ENCODE measurements around the gene EIF4G3. TPM values are rescaled to one million over a fixed set of nuclear protein-coding genes. Genes with fewer than 3 reads are reported as not detected.
"Not testable (repeated sequence)": the region's sequence is repeated elsewhere in the genome, so short reads cannot be mapped to it uniquely, and the experiment has no call there.

EIF4G3 gene
- total RNA-seq, 2 experiments from 2014 or later, result 44.6 to 48.0 TPM

DNA sequence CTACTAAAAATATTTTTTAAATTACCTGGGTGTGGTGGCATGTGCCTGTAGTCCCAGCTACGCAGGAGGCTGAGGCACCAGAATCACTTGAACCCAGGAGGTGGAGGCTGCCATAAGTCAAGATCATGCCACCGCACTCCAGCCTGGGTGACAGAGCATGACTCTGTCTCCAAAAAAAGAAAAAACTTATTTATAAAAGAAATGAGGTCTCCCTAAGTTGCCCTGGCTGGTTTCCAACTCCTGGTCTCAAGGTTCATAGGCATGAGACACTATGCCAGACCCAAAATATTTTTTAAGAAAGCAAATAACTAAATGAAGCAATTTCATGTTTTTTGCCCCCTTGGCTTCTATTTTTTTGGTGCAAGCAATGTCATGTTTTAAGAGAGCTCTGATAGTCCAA lies 32.9 kb downstream of the EIF4G3 start:
- intact Hi-C loops (cut with micrococcal nuclease), result no loop called here

DNA sequence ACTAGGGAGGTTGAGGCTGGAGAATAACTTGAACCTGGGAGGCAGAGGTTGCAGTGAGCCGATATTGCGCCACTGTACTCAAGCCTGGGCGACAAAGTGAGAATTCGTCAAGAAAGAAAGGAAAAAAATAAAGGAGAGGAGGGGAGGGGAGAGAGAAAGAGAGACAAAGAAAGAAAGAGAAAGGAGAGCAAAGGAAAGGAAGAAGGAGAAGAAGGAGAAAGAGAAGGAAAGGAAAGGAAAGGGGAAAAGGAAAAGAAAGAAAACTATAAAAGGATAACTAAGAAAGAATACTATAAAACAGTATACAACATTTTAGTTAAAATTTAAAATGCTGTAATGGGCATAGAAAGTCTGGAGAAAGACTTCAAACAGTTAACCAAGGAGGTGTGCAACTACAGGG lies 33.6 kb downstream of the EIF4G3 start:
- H3K9me3 Mint-ChIP-seq, result no peaks in the 10 kb centered on the region
- no peaks in the 10 kb centered on the region for H3K27me3 Mint-ChIP-seq (ENCODE audit: low read depth)
- CTCF ChIA-PET, result no interaction called here
- H3K4me1 Mint-ChIP-seq (ENCODE audit: low read depth), result no peaks in the 10 kb centered on the region
- H3K27ac Mint-ChIP-seq, result no peak overlapping the region
- H3K36me3 Mint-ChIP-seq (ENCODE audit: low read depth), result peaks cover 5% of the 10 kb centered on the region
- intact Hi-C loops (cut with micrococcal nuclease), result no loop called here
- H3K4me3 Mint-ChIP-seq, result no peak overlapping the region
- no peak for DNase-seq

More for the DNA sequence above, 32.9 kb downstream of the EIF4G3 start:
- no peaks in the 10 kb centered on the region for H3K27me3 Mint-ChIP-seq (ENCODE audit: low read depth)
- H3K27ac Mint-ChIP-seq, result no peak overlapping the region
- no peaks in the 10 kb centered on the region for H3K9me3 Mint-ChIP-seq
- DNase-seq, result no peak
- H3K4me3 Mint-ChIP-seq, result no peak overlapping the region
- H3K36me3 Mint-ChIP-seq (ENCODE audit: low read depth), result peaks cover 4% of the 10 kb centered on the region
- H3K4me1 Mint-ChIP-seq (ENCODE audit: low read depth), result no peaks in the 10 kb centered on the region
- CTCF ChIA-PET, result no interaction called here

DNA sequence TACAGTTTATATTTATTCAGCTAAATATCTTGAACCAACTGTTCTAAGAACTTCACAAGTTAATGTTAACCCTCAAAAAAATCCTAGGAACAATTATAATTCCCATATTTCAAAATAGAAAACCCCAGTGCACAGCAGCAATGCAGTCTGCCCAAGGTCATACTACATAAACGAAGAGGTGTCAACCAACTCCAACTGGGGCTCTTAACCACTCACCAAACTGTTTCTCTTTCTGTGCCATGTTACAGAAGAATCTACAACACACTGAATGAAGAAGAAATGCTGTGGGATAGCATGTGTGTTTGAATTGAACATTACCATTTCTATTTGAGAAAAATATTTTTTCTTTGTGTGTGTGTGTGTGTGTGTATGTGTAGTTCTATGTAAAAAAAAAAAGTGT lies 35.7 kb downstream of the EIF4G3 start:
- H3K27me3 Mint-ChIP-seq (ENCODE audit: low read depth), result no peaks in the 10 kb centered on the region
- H3K4me1 Mint-ChIP-seq (ENCODE audit: low read depth), result no peaks in the 10 kb centered on the region
- peaks cover 8% of the 10 kb centered on the region for H3K36me3 Mint-ChIP-seq (ENCODE audit: low read depth)
- intact Hi-C loops (cut with micrococcal nuclease), result no loop called here
- H3K9me3 Mint-ChIP-seq, result no peaks in the 10 kb centered on the region
- no peak overlapping the region for H3K4me3 Mint-ChIP-seq
- no peak for DNase-seq
- CTCF ChIA-PET, result no interaction called here
- no peak overlapping the region for H3K27ac Mint-ChIP-seq

DNA sequence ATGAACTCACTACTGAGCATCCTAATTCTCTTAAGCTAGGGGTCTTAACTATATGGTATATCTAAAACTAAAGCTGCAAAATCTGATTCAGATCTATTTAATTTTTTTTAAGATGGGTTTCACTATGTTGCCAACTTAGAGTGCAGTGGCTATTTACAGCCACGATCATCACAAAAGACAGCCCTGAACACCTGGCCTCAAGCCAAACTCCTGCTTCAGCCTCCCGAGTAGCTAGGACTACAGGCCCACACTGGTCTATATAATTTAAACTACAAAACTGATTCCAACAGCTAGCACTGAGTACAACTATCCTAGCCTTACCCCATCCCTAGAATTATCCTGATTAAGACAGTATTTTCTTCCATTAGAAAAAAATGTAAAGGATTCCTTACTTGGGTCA lies 37.1 kb downstream of the EIF4G3 start:
- CTCF ChIA-PET, result no interaction called here
- DNase-seq, result no peak
- H3K36me3 Mint-ChIP-seq (ENCODE audit: low read depth), result peaks cover 11% of the 10 kb centered on the region

DNA sequence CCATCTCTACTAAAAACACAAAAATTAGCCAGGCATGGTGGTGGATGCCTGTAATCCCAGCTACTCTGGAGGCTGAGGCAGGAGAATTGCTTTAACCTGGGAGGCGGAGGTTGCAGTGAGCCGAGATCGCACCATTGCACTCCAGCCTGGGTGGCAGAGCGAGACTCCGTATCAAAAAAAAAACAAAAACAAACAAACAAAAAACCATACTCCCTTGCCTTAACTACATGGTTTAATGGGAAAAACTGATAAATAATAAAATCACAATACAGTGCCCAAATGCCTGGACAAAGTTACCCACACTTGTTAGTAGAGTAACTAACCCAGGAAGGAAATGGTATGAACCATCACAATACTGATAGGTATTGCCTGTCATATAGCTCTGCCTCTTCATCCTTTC lies 40.4 kb downstream of the EIF4G3 start:
- DNase-seq; intact Hi-C loops (cut with micrococcal nuclease); H3K27me3 Mint-ChIP-seq (ENCODE audit: low read depth); H3K4me1 Mint-ChIP-seq (ENCODE audit: low read depth); H3K4me3 Mint-ChIP-seq; H3K9me3 Mint-ChIP-seq; H3K27ac Mint-ChIP-seq: not testable (repeated sequence)
- peaks cover 14% of the 10 kb centered on the region for H3K36me3 Mint-ChIP-seq (ENCODE audit: low read depth)
- CTCF ChIA-PET, result interaction anchor here (1.0 kb wide), 1 partner anchor 59 kb away, joined by 3 read pairs; no protein-coding TSS in a partner anchor

More for the DNA sequence above, 37.1 kb downstream of the EIF4G3 start:
- no peaks in the 10 kb centered on the region for H3K4me1 Mint-ChIP-seq (ENCODE audit: low read depth)
- H3K9me3 Mint-ChIP-seq, result no peaks in the 10 kb centered on the region
- no peak overlapping the region for H3K27ac Mint-ChIP-seq
- no peak overlapping the region for H3K4me3 Mint-ChIP-seq
- intact Hi-C loops (cut with micrococcal nuclease), result no loop called here
- no peaks in the 10 kb centered on the region for H3K27me3 Mint-ChIP-seq (ENCODE audit: low read depth)

DNA sequence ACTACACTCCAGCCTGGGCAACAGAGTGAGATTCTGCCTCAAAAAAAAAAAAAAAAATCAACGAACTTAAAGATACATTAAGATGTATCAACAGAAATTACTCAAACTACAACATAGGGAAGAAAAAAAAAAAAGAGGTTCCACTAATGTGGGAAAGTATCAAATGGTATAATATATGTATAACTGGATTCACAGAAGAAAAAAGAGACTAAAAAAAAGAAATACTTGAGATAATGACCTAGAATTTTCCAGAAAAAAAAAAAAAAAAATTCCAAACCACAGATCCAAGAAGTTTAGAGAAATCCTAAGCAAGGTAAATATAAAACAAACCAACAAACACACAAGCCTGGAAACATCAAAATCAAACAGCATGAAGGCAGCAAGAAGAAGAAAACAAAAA lies 45.5 kb downstream of the EIF4G3 start:
- H3K9me3 Mint-ChIP-seq, result no peaks in the 10 kb centered on the region
- H3K27ac Mint-ChIP-seq, result no peak overlapping the region
- intact Hi-C loops (cut with micrococcal nuclease), result no loop called here
- CTCF ChIA-PET, result no interaction called here
- H3K4me1 Mint-ChIP-seq (ENCODE audit: low read depth), result no peaks in the 10 kb centered on the region
- DNase-seq, result no peak
- no peak overlapping the region for H3K4me3 Mint-ChIP-seq
- H3K27me3 Mint-ChIP-seq (ENCODE audit: low read depth), result no peaks in the 10 kb centered on the region
- peaks cover 12% of the 10 kb centered on the region for H3K36me3 Mint-ChIP-seq (ENCODE audit: low read depth)

DNA sequence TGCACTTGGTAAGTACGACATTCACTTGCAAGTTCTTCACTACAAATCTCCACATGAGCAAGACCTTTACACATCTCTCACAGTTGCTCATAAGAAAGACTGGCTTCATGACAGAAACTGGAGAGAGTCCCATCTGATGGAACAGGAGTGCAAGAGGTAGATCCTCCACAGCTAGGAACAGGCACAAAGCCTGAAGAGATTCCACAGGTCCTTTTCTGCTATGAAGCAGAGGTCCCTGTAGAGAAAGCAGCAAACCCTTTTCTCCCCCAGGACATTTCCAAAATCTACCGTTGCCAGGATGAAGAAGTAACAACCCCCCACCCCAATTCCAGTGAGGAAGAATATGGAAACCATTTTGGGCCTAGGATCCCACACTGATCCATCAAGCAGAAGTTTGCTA lies 47.3 kb downstream of the EIF4G3 start:
- CTCF ChIA-PET, result no interaction called here
- no peaks in the 10 kb centered on the region for H3K4me1 Mint-ChIP-seq (ENCODE audit: low read depth)
- H3K27ac Mint-ChIP-seq, result no peak overlapping the region
- no peak overlapping the region for H3K4me3 Mint-ChIP-seq
- no peak for DNase-seq
- intact Hi-C loops (cut with micrococcal nuclease), result no loop called here
- no peaks in the 10 kb centered on the region for H3K9me3 Mint-ChIP-seq
- H3K27me3 Mint-ChIP-seq (ENCODE audit: low read depth), result no peaks in the 10 kb centered on the region
- H3K36me3 Mint-ChIP-seq (ENCODE audit: low read depth), result peaks cover 10% of the 10 kb centered on the region

DNA sequence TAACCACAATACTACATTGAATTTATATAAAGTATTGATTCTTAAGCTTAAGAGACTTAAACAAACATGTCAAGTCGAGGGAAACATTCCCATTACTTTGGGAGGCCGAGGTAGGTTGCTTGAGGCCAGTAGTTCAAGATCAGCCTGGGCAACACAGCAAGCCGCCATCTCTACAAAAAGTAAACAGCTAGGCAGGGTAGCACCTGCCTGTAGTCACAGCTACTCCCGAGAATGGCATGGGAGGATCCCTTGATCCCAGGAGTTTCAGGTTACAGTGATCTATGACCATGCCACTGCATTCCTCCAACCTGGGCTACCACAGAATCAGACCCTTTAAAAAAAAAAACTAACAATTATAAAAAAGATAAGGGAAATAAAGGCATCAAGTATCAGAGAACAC lies 50.4 kb downstream of the EIF4G3 start:
- no peaks in the 10 kb centered on the region for H3K27me3 Mint-ChIP-seq (ENCODE audit: low read depth)
- no peak overlapping the region for H3K4me3 Mint-ChIP-seq
- H3K4me1 Mint-ChIP-seq (ENCODE audit: low read depth), result no peaks in the 10 kb centered on the region
- no peak for DNase-seq
- no peak overlapping the region for H3K27ac Mint-ChIP-seq
- peaks cover 18% of the 10 kb centered on the region for H3K36me3 Mint-ChIP-seq (ENCODE audit: low read depth)
- CTCF ChIA-PET, result interaction anchor here (0.6 kb wide), 1 partner anchor 347 kb away, joined by 3 read pairs; no protein-coding TSS in a partner anchor
- intact Hi-C loops (cut with micrococcal nuclease), result no loop called here
- no peaks in the 10 kb centered on the region for H3K9me3 Mint-ChIP-seq

DNA sequence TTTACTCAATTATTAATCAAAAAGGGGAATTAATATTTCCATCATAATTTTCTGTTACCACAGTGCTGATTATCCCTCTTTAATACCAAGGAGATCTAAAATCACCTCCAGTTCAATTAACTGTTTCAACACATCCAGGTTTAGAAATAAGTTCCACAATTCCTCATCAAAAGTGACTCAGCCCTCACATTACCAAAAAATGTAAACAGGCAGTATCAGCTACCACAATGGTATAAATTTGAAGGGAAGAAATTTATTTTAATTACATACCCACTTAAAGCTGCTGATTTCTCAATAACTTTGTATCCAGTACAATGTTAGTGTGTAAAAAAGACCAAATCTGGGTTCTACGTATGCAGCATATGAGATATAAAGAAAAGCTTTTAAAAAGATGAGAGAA lies 51.9 kb downstream of the EIF4G3 start:
- Mint-ChIP-seq H3K9me3 (no peaks in the 10 kb centered on the region), H3K36me3 (ENCODE audit: low read depth) (peaks cover 12% of the 10 kb centered on the region), H3K4me1 (ENCODE audit: low read depth) (no peaks in the 10 kb centered on the region), H3K4me3 (no peak overlapping the region), H3K27ac (no peak overlapping the region), H3K27me3 (ENCODE audit: low read depth) (no peaks in the 10 kb centered on the region)
- intact Hi-C loops (cut with micrococcal nuclease), result no loop called here
- CTCF ChIA-PET, result no interaction called here
- DNase-seq, result no peak

DNA sequence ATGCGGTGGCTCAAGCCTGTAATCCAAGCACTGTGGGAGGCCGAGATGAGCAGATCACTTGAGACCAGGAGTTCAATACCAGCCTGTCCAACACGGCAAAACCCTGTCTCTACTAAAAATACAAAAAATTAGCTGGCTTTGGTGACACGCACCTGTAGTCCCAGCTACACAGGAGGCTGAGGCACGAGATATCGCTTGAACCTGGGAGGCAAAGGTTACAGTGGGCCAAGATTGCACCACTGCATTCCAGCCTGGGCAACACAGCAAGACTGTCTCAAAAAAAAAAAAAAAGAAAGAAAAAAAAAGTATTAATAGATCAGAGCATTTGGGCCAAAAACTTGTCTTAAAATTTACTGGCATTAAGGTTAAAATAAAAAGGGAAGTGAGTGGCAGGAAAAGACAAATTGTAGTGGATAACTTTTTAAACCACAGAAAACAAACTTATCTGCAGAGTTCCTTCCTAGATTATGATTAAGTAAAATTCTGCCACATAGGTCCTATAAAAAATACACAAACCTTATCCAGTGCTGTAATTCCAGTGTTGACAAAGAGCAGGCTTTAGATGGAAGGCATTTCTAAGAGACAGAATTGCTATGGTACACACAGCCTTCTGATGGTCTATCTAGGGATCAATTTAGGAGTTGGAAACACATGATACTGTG lies 53.3 kb downstream of the EIF4G3 start:
- Mint-ChIP-seq H3K4me3 (no peak overlapping the region), H3K9me3 (no peaks in the 10 kb centered on the region), H3K27ac (no peak overlapping the region), H3K27me3 (ENCODE audit: low read depth) (no peaks in the 10 kb centered on the region), H3K4me1 (ENCODE audit: low read depth) (no peaks in the 10 kb centered on the region), H3K36me3 (ENCODE audit: low read depth) (peaks cover 12% of the 10 kb centered on the region)
- intact Hi-C loops (cut with micrococcal nuclease), result no loop called here
- no peak for DNase-seq
- CTCF ChIA-PET, result interaction anchor here (0.9 kb wide), 1 partner anchor 232 kb away, joined by 4 read pairs; no protein-coding TSS in a partner anchor

DNA sequence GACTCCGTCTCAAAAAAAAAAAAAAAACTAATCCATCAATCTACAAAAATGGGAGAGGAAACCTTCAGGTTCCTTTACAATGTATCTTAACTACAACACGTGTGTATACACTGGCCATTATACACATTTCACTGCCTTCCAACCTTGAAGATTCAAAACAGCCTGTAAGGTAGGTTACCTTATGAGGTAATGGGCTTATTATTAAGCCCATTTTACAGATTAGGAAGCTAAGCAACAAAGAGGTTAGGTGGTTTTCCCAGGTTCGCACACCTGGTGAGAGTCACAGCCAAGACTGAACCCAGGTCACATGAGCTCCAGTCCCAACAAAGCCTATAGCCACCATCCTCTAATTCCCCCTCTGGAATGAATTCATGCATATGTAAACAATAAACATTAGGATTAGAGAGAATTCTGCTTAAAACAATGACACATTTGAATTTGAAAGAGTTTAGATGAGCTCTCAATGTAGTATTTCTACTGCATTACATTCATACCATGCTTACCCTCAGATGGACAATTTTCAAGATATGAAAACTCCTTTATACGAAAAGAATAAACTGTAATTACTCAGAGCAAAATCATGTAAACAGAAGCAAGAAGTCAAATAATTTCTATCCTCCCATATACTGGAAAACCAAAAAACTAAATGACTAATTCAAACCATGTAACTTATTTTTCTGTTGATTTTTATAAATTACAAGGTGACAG lies 54.8 kb downstream of the EIF4G3 start:
- no peaks in the 10 kb centered on the region for H3K4me1 Mint-ChIP-seq (ENCODE audit: low read depth)
- no peaks in the 10 kb centered on the region for H3K9me3 Mint-ChIP-seq
- intact Hi-C loops (cut with micrococcal nuclease), result no loop called here
- no peaks in the 10 kb centered on the region for H3K27me3 Mint-ChIP-seq (ENCODE audit: low read depth)
- CTCF ChIA-PET, result interaction anchor here (0.5 to 0.6 kb wide), 2 partner anchors 19 to 96 kb away, joined by 3 read pairs; no protein-coding TSS in a partner anchor
- H3K27ac Mint-ChIP-seq, result no peak overlapping the region
- peaks cover 12% of the 10 kb centered on the region for H3K36me3 Mint-ChIP-seq (ENCODE audit: low read depth)
- no peak for DNase-seq
- no peak overlapping the region for H3K4me3 Mint-ChIP-seq

DNA sequence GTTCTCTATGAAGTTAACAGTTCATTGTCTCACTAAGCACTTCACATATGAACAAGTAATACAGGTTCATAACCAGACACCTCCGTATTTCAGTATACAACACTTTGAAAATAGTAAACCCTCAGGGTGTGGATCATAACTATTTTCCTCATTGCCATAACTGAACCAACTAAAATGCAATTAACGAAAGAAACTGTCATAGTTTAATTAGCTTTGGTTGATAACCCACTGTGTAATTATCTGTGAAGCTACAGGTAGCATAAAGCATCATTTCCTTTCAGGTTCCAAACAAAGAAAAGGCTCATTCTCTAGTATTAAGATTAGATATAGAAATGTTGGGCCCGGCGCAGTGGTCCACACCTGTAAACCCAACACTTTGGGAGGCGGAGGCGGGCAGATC lies 58.5 kb downstream of the EIF4G3 start:
- CTCF ChIA-PET, result no interaction called here

DNA sequence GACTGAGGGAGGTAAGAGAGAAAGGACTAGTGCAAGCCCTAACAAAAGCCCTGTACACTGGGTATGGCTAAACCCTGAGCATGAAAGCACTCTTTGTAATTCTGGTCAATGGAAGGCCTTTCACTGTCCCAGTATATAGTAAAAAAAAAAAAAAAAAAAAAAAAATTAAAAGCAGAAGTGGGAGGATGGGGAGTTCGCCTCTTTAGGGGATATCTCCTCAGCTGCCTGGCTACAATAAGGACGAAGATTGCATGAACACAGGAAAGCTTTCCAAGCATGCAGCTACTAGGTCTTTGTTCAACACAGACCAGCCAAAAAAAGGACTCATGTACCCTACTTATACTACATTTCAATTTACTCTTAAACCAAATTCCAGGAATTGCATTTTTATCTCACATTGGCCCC lies 59.1 kb downstream of the EIF4G3 start:
- Mint-ChIP-seq H3K27me3 (ENCODE audit: low read depth) (no peaks in the 10 kb centered on the region), H3K4me3 (no peak overlapping the region), H3K4me1 (ENCODE audit: low read depth) (no peaks in the 10 kb centered on the region), H3K36me3 (ENCODE audit: low read depth) (peaks cover 6% of the 10 kb centered on the region), H3K27ac (no peak overlapping the region), H3K9me3 (no peaks in the 10 kb centered on the region)
- CTCF ChIA-PET, result no interaction called here
- intact Hi-C loops (cut with micrococcal nuclease), result no loop called here
- DNase-seq, result no peak

More for the DNA sequence above, 58.5 kb downstream of the EIF4G3 start:
- Mint-ChIP-seq H3K27ac (no peak overlapping the region), H3K27me3 (ENCODE audit: low read depth) (no peaks in the 10 kb centered on the region), H3K4me1 (ENCODE audit: low read depth) (no peaks in the 10 kb centered on the region), H3K4me3 (no peak overlapping the region), H3K9me3 (no peaks in the 10 kb centered on the region), H3K36me3 (ENCODE audit: low read depth) (peaks cover 10% of the 10 kb centered on the region)
- intact Hi-C loops (cut with micrococcal nuclease), result no loop called here
- no peak for DNase-seq

All from activated naive CD4-positive, alpha-beta T cell treated with anti-CD3 and anti-CD28 coated beads for 36 hours (primary cell).